Activated CD4-positive, alpha-beta T cell treated with anti-CD3 and anti-CD28 coated beads, Interleukin-2, amount 50 U/mL, for 1 hour (primary cell): ENCODE data around the gene PTPRG.

Experiments
- DNase-seq: peaks from one replicate; pipeline ENCODE4 v3.0.0-alpha.2; 2020

Gene PTPRG

GRCh38 chr3:61908382-61908781, 347.0 kb downstream of the PTPRG start:
- DNase-seq = no peak

- no peak for DNase-seq
Measured at GRCh38 chr3:61910732-61911131, 349.4 kb downstream of the PTPRG start.

GRCh38 chr3:61912158-61912557, 350.8 kb downstream of the PTPRG start:
- no peak for DNase-seq

- no peak for DNase-seq
Measured at GRCh38 chr3:61913701-61914100, 352.3 kb downstream of the PTPRG start.

GRCh38 chr3:61914276-61914675, 352.9 kb downstream of the PTPRG start:
- DNase-seq = no peak

GRCh38 chr3:61915296-61915695, 353.9 kb downstream of the PTPRG start:
- no peak for DNase-seq

- no peak for DNase-seq
Measured at GRCh38 chr3:61919371-61919770, 358.0 kb downstream of the PTPRG start.

GRCh38 chr3:61922118-61922517, 360.7 kb downstream of the PTPRG start:
- DNase-seq = no peak

- no peak for DNase-seq
Measured at GRCh38 chr3:61924090-61924735, 362.8 kb downstream of the PTPRG start.

- DNase-seq = no peak
Measured at GRCh38 chr3:61924991-61925390, 363.6 kb downstream of the PTPRG start.

GRCh38 chr3:61925721-61926120, 364.4 kb downstream of the PTPRG start:
- DNase-seq = no peak

- no peak for DNase-seq
Measured at GRCh38 chr3:61926923-61927322, 365.6 kb downstream of the PTPRG start.

GRCh38 chr3:61927332-61927731, 366.0 kb downstream of the PTPRG start:
- DNase-seq = no peak

- DNase-seq = no peak
Measured at GRCh38 chr3:61928039-61928438, 366.7 kb downstream of the PTPRG start.

GRCh38 chr3:61928776-61929314, 367.5 kb downstream of the PTPRG start:
- no peak for DNase-seq

- DNase-seq = no peak
Measured at GRCh38 chr3:61929617-61930016, 368.2 kb downstream of the PTPRG start.

- DNase-seq = no peak
Measured at GRCh38 chr3:61932499-61932898, 371.1 kb downstream of the PTPRG start.

- no peak for DNase-seq
Measured at GRCh38 chr3:61933798-61934504, 372.6 kb downstream of the PTPRG start.

GRCh38 chr3:61934505-61934871, 373.1 kb downstream of the PTPRG start:
- DNase-seq = no peak

GRCh38 chr3:61935814-61936213, 374.4 kb downstream of the PTPRG start:
- no peak for DNase-seq

- DNase-seq = no peak
Measured at GRCh38 chr3:61936344-61936937, 375.1 kb downstream of the PTPRG start.

- no peak for DNase-seq
Measured at GRCh38 chr3:61937477-61937876, 376.1 kb downstream of the PTPRG start.

GRCh38 chr3:61938878-61939549, 377.6 kb downstream of the PTPRG start:
- DNase-seq = no peak

GRCh38 chr3:61940236-61940635, 378.9 kb downstream of the PTPRG start:
- no peak for DNase-seq
